GM23248 (cell line): ENCODE results near the gene CDCA5. TPM values are rescaled to one million over a fixed set of nuclear protein-coding genes. Genes with fewer than 3 reads are reported as not detected.

ENCODE experiments used
- DNase-seq: peaks from one replicate; pipeline ENCODE4 v3.0.0-alpha.2; 2015
- H2AFZ ChIP-seq: fragments of 200-600 bp; sonication (generic); 2 replicates; pipeline ENCODE4 v1.6.1; 2016; ENCODE audit warnings: antibody characterized with exemption
- H3F3A ChIP-seq: fragments of 200-600 bp; sonication (generic); 2 replicates; pipeline ENCODE4 v1.6.1; 2016; ENCODE audit warnings: mild to moderate bottlenecking, antibody characterized with exemption, mixed run types; ENCODE audit not compliant: insufficient read depth
- H3K27ac ChIP-seq: fragments of 200-600 bp; sonication (generic); 2 replicates; pipeline ENCODE4 v1.5.1; 2016; ENCODE audit warnings: mild to moderate bottlenecking
- H3K27me3 ChIP-seq: fragments of 200-600 bp; sonication (generic); replicated peaks from 2 replicates; pipeline ENCODE4 v1.6.1; 2016; ENCODE audit warnings: mild to moderate bottlenecking; ENCODE audit not compliant: insufficient read depth
- H3K36me3 ChIP-seq: fragments of 200-600 bp; sonication (generic); 2 replicates; pipeline ENCODE4 v1.6.1; 2016; ENCODE audit warnings: low read depth, mild to moderate bottlenecking
- H3K4me1 ChIP-seq: fragments of 200-600 bp; sonication (generic); 2 replicates; pipeline ENCODE4 v1.6.1; 2016; ENCODE audit warnings: mild to moderate bottlenecking; ENCODE audit not compliant: insufficient read depth
- H3K4me2 ChIP-seq: fragments of 200-600 bp; sonication (generic); one replicate; pipeline ENCODE4 v1.6.1; 2016; ENCODE audit warnings: mild to moderate bottlenecking; ENCODE audit not compliant: unreplicated experiment
- H3K4me3 ChIP-seq: fragments of 200-600 bp; sonication (generic); 2 replicates; pipeline ENCODE4 v1.5.1; 2016; ENCODE audit warnings: mild to moderate bottlenecking
- H3K79me2 ChIP-seq: fragments of 200-600 bp; sonication (generic); 2 replicates; pipeline ENCODE4 v1.6.1; 2016; ENCODE audit warnings: mild to moderate bottlenecking; ENCODE audit not compliant: insufficient read depth
- H3K9ac ChIP-seq: fragments of 200-600 bp; sonication (generic); 2 replicates; pipeline ENCODE4 v1.6.1; 2016; ENCODE audit warnings: mild to moderate bottlenecking
- H3K9me2 ChIP-seq: fragments of 200-600 bp; sonication (generic); 2 replicates; pipeline ENCODE4 v1.6.1; 2016; ENCODE audit warnings: mixed run types, mild to moderate bottlenecking, moderate library complexity; ENCODE audit not compliant: insufficient read depth
- H3K9me3 ChIP-seq: fragments of 200-600 bp; sonication (generic); one replicate; pipeline ENCODE4 v1.6.1; 2017; ENCODE audit warnings: low read depth
- H4K20me1 ChIP-seq: fragments of 200-600 bp; sonication (generic); 2 replicates; pipeline ENCODE4 v1.6.0; 2016; ENCODE audit not compliant: insufficient read depth
- EZH2 ChIP-seq: fragments of 200-600 bp; sonication (generic); IDR thresholded peaks from 2 replicates; pipeline ENCODE4 v1.6.1; 2018; ENCODE audit warnings: antibody characterized with exemption, mild to moderate bottlenecking; ENCODE audit not compliant: insufficient read depth, poor library complexity, severe bottlenecking
- EZH2phosphoT487 ChIP-seq: fragments of 200-600 bp; sonication (generic); IDR thresholded peaks from 2 replicates; pipeline ENCODE4 v1.6.1; 2018; ENCODE audit warnings: antibody characterized with exemption, moderate library complexity, mild to moderate bottlenecking, low read depth; ENCODE audit not compliant: insufficient read depth
- WGBS, 2 experiments: methylation state at CpG; one replicate each; pipeline ENCODE4 v1.1.6; 2015 to 2017; ENCODE audit warnings: low lambda C conversion rate in 2 of 2, low coverage in 1 of 2; ENCODE audit errors: missing lambda C conversion rate in 2 of 2; 5-methylcytosine and 5-hydroxymethylcytosine counted together
- in situ Hi-C: fragments of 300-500 bp; cut with MboI; formaldehyde crosslinking; loops from 2 replicates; pipeline ENCODE4 v1.15.0; 2020
- polyA plus RNA-seq: library from polyadenylated mRNA; unstranded; fragments of >200 nt; fragmentation: Nextera tagmentation; extraction: Ambion mirVana; gene quantifications from 2 replicates; pipeline ENCODE4 v1.2.1, GENCODE V29; 2016
- total RNA-seq: library from RNA; depleted of rRNA; stranded (reverse); fragments of >200 nt; shearing (Covaris generic); gene quantifications from 2 replicates; pipeline ENCODE4 v1.2.3, GENCODE V29; 2014

CDCA5 gene
- total and polyA plus RNA-seq, 2 experiments from 2014 or later, result 11.9 to 16.8 TPM

DNA sequence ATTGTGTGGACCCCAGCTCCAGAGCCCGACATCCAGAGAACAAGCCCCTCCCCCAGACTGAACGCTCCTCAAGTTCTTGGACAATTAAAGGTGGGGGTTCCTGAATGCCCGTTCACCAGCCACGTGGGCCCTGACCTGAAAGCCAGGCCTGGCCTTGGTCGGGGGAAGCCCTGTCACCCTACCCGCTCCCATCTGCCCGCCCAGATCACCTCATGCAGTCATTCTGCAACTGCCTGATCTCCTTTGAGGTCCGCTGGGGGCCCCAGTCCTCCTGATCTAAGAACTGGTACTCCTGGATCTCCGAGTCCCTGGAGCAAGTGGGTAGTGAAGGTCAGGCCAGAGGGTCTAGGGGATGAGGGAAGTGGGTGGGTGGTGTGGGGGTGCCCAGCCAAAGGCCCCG, 16.4 kb downstream of the CDCA5 start:
- Histone ChIP-seq H3K79me2 (no peaks in the 10 kb centered on the region), H3K9ac (no peak overlapping the region), H4K20me1 (no peaks in the 10 kb centered on the region), H3K4me1 (no peaks in the 10 kb centered on the region), H3K4me2 (no peak overlapping the region), H3K27ac (no peak overlapping the region), H3F3A (no peaks in the 10 kb centered on the region), H3K27me3 (no peaks in the 10 kb centered on the region), H2AFZ (no peak overlapping the region), H3K36me3 (no peaks in the 10 kb centered on the region), H3K9me3 (no peaks in the 10 kb centered on the region), H3K9me2 (no peaks in the 10 kb centered on the region), H3K4me3 (no peak overlapping the region)
- TF ChIP-seq EZH2phosphoT487 (no peak), EZH2 (no peak)
- no peak for DNase-seq
- in situ Hi-C loops, result no loop called here
- WGBS, 2 experiments, result 74 to 84% methylated on average over 8 to 10 of the region's 10 CpGs

DNA sequence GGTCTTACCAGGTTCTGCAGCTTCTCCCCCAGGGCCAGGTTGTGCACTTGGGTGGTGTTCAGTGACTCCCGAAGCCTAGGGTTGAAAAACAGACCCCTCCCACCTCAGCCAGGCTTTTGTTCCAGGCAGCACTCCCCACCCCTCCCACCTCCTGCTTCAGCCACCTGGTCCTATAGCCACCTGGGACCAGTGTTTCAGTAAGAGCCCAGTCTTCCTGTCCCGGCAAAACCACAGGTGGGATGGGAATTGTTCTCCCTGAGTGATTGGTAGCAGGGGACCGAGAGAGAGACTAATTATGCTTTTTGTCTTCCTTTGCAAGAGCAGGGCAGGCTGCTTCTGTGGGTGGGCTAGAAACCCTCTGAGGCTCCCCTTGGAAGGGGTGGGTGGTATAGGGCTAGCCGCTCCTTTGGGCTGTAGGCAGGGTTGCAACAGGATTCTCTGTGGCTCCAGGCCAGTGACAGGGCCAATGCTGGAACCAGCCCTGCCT, 17.0 kb downstream of the CDCA5 start:
- H3K4me3 ChIP-seq, result no peak overlapping the region
- no peaks in the 10 kb centered on the region for H3F3A ChIP-seq
- H3K4me1 ChIP-seq, result no peaks in the 10 kb centered on the region
- H3K79me2 ChIP-seq, result no peaks in the 10 kb centered on the region
- H3K27ac ChIP-seq, result no peak overlapping the region
- no peaks in the 10 kb centered on the region for H4K20me1 ChIP-seq
- H3K4me2 ChIP-seq, result no peak overlapping the region
- H3K9me2 ChIP-seq, result no peaks in the 10 kb centered on the region
- H3K9ac ChIP-seq, result no peak overlapping the region
- H3K27me3 ChIP-seq, result no peaks in the 10 kb centered on the region
- H2AFZ ChIP-seq, result no peak overlapping the region
- TF ChIP-seq EZH2, result no peak
- TF ChIP-seq EZH2phosphoT487, result no peak
- H3K9me3 ChIP-seq, result no peaks in the 10 kb centered on the region
- no peaks in the 10 kb centered on the region for H3K36me3 ChIP-seq
- in situ Hi-C loops, result no loop called here
- WGBS, 2 experiments, result 39 to 45% methylated on average over 3 to 4 of the region's 4 CpGs
- DNase-seq, result no peak

DNA sequence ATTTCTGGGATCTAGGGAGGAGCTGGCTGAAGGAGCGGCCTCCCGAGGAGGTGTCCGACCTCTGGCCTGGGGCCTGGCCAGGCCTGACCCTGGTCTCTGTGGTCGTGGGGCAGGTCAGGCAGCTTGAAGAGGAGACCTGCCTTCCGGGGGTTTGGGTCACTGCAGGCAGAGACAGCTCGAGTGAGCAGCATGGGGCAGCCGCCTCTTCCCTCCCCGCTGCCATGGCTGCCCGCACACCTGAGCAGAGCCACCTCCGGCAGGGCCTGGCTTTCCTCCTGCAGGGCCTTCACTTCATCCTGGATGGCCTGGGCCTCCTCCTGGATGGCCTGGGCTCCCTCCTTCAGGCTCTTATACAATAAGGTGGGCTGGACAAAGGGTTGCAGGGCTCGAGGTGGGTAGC, 17.5 kb downstream of the CDCA5 start:
- Histone ChIP-seq H3K9me2 (no peaks in the 10 kb centered on the region), H2AFZ (no peak overlapping the region), H3K79me2 (no peaks in the 10 kb centered on the region), H4K20me1 (no peaks in the 10 kb centered on the region), H3K4me1 (no peaks in the 10 kb centered on the region), H3K27ac (no peak overlapping the region), H3K9me3 (no peaks in the 10 kb centered on the region), H3K4me2 (no peak overlapping the region), H3F3A (no peaks in the 10 kb centered on the region), H3K9ac (no peak overlapping the region), H3K36me3 (no peaks in the 10 kb centered on the region), H3K27me3 (no peaks in the 10 kb centered on the region), H3K4me3 (no peak overlapping the region)
- TF ChIP-seq EZH2phosphoT487, result no peak
- no peak for TF ChIP-seq EZH2
- DNase-seq, result no peak
- WGBS, 2 experiments, result 56 to 60% methylated on average over 11 of the region's 11 CpGs
- in situ Hi-C loops, result no loop called here

DNA sequence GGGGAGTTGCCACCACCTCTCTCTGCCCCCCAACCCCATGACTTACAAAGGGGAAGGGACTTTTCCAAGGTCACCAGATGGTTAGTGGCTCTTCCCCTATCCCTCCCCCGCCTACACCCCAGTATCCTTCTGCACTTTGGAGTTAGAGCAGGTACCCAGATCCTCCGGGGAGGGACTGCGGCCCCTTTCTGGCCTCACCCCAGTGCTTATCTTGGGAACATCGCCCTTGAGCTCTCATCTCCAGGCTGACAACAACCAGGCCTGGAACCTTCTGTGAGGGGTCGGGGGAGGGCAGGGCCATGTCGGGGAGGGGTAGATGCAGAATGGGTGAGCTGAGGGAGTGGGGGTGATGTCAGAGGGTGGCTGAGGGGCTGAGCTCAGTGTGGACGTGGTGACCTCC, 18.0 kb downstream of the CDCA5 start:
- Histone ChIP-seq H3K9me2 (no peaks in the 10 kb centered on the region), H3K9me3 (no peaks in the 10 kb centered on the region), H3K36me3 (no peaks in the 10 kb centered on the region), H4K20me1 (no peaks in the 10 kb centered on the region), H3K27me3 (no peaks in the 10 kb centered on the region), H3K4me1 (no peaks in the 10 kb centered on the region), H3K79me2 (no peaks in the 10 kb centered on the region), H2AFZ (no peak overlapping the region), H3K4me2 (no peak overlapping the region), H3K4me3 (no peak overlapping the region), H3K27ac (no peak overlapping the region), H3K9ac (no peak overlapping the region), H3F3A (no peaks in the 10 kb centered on the region)
- 60 to 63% methylated on average over 6 to 7 of the region's 7 CpGs for WGBS, 2 experiments
- TF ChIP-seq EZH2 (no peak), EZH2phosphoT487 (no peak)
- in situ Hi-C loops, result no loop called here
- no peak for DNase-seq

DNA sequence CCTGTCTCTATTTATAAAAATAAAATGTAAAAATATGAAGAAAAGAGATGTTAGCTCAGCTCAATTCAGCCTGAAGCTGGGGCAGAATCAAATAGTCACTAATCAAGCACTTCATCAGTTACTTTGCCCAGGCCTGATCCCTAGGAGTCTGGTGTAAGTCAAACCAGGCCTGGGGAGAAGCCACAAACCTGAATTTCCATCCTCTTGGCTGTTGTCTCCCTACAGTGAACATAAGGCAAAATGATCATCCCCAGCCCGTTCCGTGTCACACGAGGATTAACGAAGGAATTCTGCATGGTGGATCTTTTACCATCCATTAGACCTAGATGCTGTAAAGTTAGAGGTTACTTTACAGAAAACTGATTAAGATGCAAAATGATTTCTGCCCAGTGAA, 19.0 kb downstream of the CDCA5 start:
- H3K27ac ChIP-seq, result no peak overlapping the region
- no peaks in the 10 kb centered on the region for H3K4me1 ChIP-seq
- H3K27me3 ChIP-seq, result no peaks in the 10 kb centered on the region
- no peak overlapping the region for H2AFZ ChIP-seq
- H3K9me2 ChIP-seq, result no peaks in the 10 kb centered on the region
- no peak overlapping the region for H3K4me2 ChIP-seq
- H3K4me3 ChIP-seq, result no peak overlapping the region
- H4K20me1 ChIP-seq, result no peaks in the 10 kb centered on the region
- DNase-seq, result no peak
- in situ Hi-C loops, result no loop called here
- H3K36me3 ChIP-seq, result no peaks in the 10 kb centered on the region
- H3K9me3 ChIP-seq, result no peaks in the 10 kb centered on the region
- TF ChIP-seq EZH2 (no peak), EZH2phosphoT487 (no peak)
- no peaks in the 10 kb centered on the region for H3K79me2 ChIP-seq
- H3F3A ChIP-seq, result no peaks in the 10 kb centered on the region
- WGBS, 2 experiments, result 72 to 73% methylated on average over 4 of the region's 4 CpGs
- no peak overlapping the region for H3K9ac ChIP-seq
